Stimulated activated naive B cell treated with anti-CD40 and anti-IgM and Interleukin-4, amounts not matched to agents 10 μg/mL and 1 μg/mL and 100 μg/mL, for 72 hours (primary cell): ENCODE results near the gene NIM1K.
A peak's percentile ranks its signal among the peaks of the same experiment; 100 is the strongest.
"Not testable (repeated sequence)": the region's sequence is repeated elsewhere in the genome, so short reads cannot be mapped to it uniquely, and the experiment has no call there.

Experiments
- ATAC-seq, 2 donors: fragments of 150-1000 bp; cut with Tn5 transposase; replicated peaks; 2 replicates each; pipeline ENCODE4 v1.10.0; 2021; ENCODE audit warnings: moderate library complexity in 1 of 2
- DNase-seq: peaks from one replicate; pipeline ENCODE4 v3.0.0; 2021
- H3K27ac Mint-ChIP-seq: one replicate; pipeline ENCODE4 v1.8.0; 2022; ENCODE audit warnings: mild to moderate bottlenecking, mixed read lengths
- H3K27me3 Mint-ChIP-seq, 2 donors: one replicate each; pipeline ENCODE4 v1.8.0; 2022; ENCODE audit warnings: mixed read lengths in 2 of 2
- H3K36me3 Mint-ChIP-seq, 2 donors: one replicate each; pipeline ENCODE4 v1.8.0; 2022; ENCODE audit warnings: mixed read lengths in 2 of 2, mild to moderate bottlenecking in 1 of 2
- H3K4me1 Mint-ChIP-seq, 2 donors: one replicate each; pipeline ENCODE4 v1.8.0; 2022; ENCODE audit warnings: mixed read lengths in 2 of 2, mild to moderate bottlenecking in 1 of 2
- H3K4me3 Mint-ChIP-seq, 2 donors: one replicate each; pipeline ENCODE4 v1.8.0; 2022; ENCODE audit warnings: mild to moderate bottlenecking in 2 of 2, mixed read lengths in 2 of 2, moderate library complexity in 1 of 2
- H3K9me3 Mint-ChIP-seq, 2 donors: one replicate each; pipeline ENCODE4 v1.8.0; 2022; ENCODE audit warnings: mixed read lengths in 2 of 2, mild to moderate bottlenecking in 1 of 2

NIM1K gene

GRCh38 chr5:43256261-43256966, 64.4 kb downstream of the NIM1K start:
- ATAC-seq (peak; percentile 41 to 61), DNase-seq (no peak)
- H3K36me3 Mint-ChIP-seq, result no peaks in the 10 kb centered on the region
- peaks cover 18 to 20% of the 10 kb centered on the region in 2 donors for H3K27me3 Mint-ChIP-seq
- no peak overlapping the region for H3K27ac Mint-ChIP-seq
- peaks cover 0 to 9% of the 10 kb centered on the region in 2 donors for H3K4me1 Mint-ChIP-seq
- no peak overlapping the region for H3K4me3 Mint-ChIP-seq
- no peaks in the 10 kb centered on the region for H3K9me3 Mint-ChIP-seq

- no peaks in the 10 kb centered on the region for H3K36me3 Mint-ChIP-seq
These were observed 66.1 kb downstream of the NIM1K start for GRCh38 chr5:43258116-43258515.

GRCh38 chr5:43262269-43262668, 70.2 kb downstream of the NIM1K start:
- H3K36me3 Mint-ChIP-seq, H3K9me3 Mint-ChIP-seq, H3K4me1 Mint-ChIP-seq, DNase-seq, H3K4me3 Mint-ChIP-seq, ATAC-seq, H3K27ac Mint-ChIP-seq: not testable (repeated sequence)
- peaks cover 40 to 50% of the 10 kb centered on the region in 2 donors for H3K27me3 Mint-ChIP-seq

More at GRCh38 chr5:43258116-43258515, 66.1 kb downstream of the NIM1K start:
- H3K9me3 Mint-ChIP-seq, result peaks cover 0 to 4% of the 10 kb centered on the region in 2 donors
- no peak overlapping the region for H3K27ac Mint-ChIP-seq
- H3K4me1 Mint-ChIP-seq, result peaks cover 0 to 9% of the 10 kb centered on the region in 2 donors
- peaks cover 29 to 31% of the 10 kb centered on the region in 2 donors for H3K27me3 Mint-ChIP-seq
- H3K4me3 Mint-ChIP-seq, result no peak overlapping the region
- no peak for ATAC-seq
- DNase-seq, result no peak

GRCh38 chr5:43268188-43268820, 76.3 kb downstream of the NIM1K start:
- H3K27me3 Mint-ChIP-seq, result peaks cover 44 to 66% of the 10 kb centered on the region in 2 donors

GRCh38 chr5:43270645-43271044, 78.6 kb downstream of the NIM1K start:
- H3K27me3 Mint-ChIP-seq, result peaks cover 34 to 52% of the 10 kb centered on the region in 2 donors
- peaks cover 11 to 13% of the 10 kb centered on the region in 2 donors for H3K9me3 Mint-ChIP-seq
- peak; percentile 81 to 82 for ATAC-seq

More at GRCh38 chr5:43268188-43268820, 76.3 kb downstream of the NIM1K start:
- no peak overlapping the region for H3K27ac Mint-ChIP-seq
- H3K9me3 Mint-ChIP-seq, result peaks cover 11 to 13% of the 10 kb centered on the region in 2 donors
- ATAC-seq (peak; percentile 65 to 69), DNase-seq (no peak)
- H3K4me3 Mint-ChIP-seq, result no peak overlapping the region
- peaks cover 5 to 6% of the 10 kb centered on the region in 2 donors for H3K36me3 Mint-ChIP-seq
- peaks cover 6 to 11% of the 10 kb centered on the region in 2 donors for H3K4me1 Mint-ChIP-seq

GRCh38 chr5:43273552-43273951, 81.5 kb downstream of the NIM1K start:
- DNase-seq (no peak), ATAC-seq (no peak)
- Mint-ChIP-seq H3K4me3 (no peak overlapping the region), H3K4me1 (peaks cover 2 to 11% of the 10 kb centered on the region in 2 donors), H3K27me3 (peaks cover 30% of the 10 kb centered on the region in 2 donors), H3K9me3 (peaks cover 0 to 7% of the 10 kb centered on the region in 2 donors), H3K36me3 (peaks cover 5 to 8% of the 10 kb centered on the region in 2 donors), H3K27ac (no peak overlapping the region)

More at GRCh38 chr5:43270645-43271044, 78.6 kb downstream of the NIM1K start:
- H3K4me1 Mint-ChIP-seq, result peaks cover 6 to 11% of the 10 kb centered on the region in 2 donors
- DNase-seq, result no peak
- no peak overlapping the region for H3K27ac Mint-ChIP-seq
- peaks cover 5 to 8% of the 10 kb centered on the region in 2 donors for H3K36me3 Mint-ChIP-seq
- H3K4me3 Mint-ChIP-seq, result no peak overlapping the region

- H3K9me3 Mint-ChIP-seq, result peaks cover 0 to 7% of the 10 kb centered on the region in 2 donors
These were observed 82.5 kb downstream of the NIM1K start for GRCh38 chr5:43274435-43275114.

GRCh38 chr5:43275391-43275790, 83.4 kb downstream of the NIM1K start:
- Mint-ChIP-seq H3K27me3 (peaks cover 24 to 30% of the 10 kb centered on the region in 2 donors), H3K4me1 (peaks cover 2 to 6% of the 10 kb centered on the region in 2 donors), H3K4me3 (no peak overlapping the region), H3K9me3 (peaks cover 0 to 2% of the 10 kb centered on the region in 2 donors), H3K27ac (no peak overlapping the region), H3K36me3 (peaks cover 5% of the 10 kb centered on the region in 2 donors)
- DNase-seq (no peak), ATAC-seq (no peak)

More at GRCh38 chr5:43274435-43275114, 82.5 kb downstream of the NIM1K start:
- ATAC-seq (no peak), DNase-seq (no peak)
- Mint-ChIP-seq H3K4me1 (peaks cover 2 to 11% of the 10 kb centered on the region in 2 donors), H3K4me3 (no peak overlapping the region), H3K36me3 (peaks cover 5 to 8% of the 10 kb centered on the region in 2 donors), H3K27me3 (peaks cover 30% of the 10 kb centered on the region in 2 donors), H3K27ac (no peak overlapping the region)

- ATAC-seq (no peak), DNase-seq (no peak)
- Mint-ChIP-seq H3K4me1 (no peaks in the 10 kb centered on the region), H3K9me3 (peaks cover 0 to 2% of the 10 kb centered on the region in 2 donors), H3K27ac (no peak overlapping the region), H3K27me3 (peaks cover 0 to 11% of the 10 kb centered on the region in 2 donors), H3K36me3 (peaks cover 11 to 18% of the 10 kb centered on the region in 2 donors), H3K4me3 (no peak overlapping the region)
These were observed 87.7 kb downstream of the NIM1K start for GRCh38 chr5:43279548-43280274.

GRCh38 chr5:43281840-43282658, 90.0 kb downstream of the NIM1K start:
- no peak overlapping the region for H3K27ac Mint-ChIP-seq
- no peaks in the 10 kb centered on the region for H3K4me1 Mint-ChIP-seq
- no peak for DNase-seq
- H3K36me3 Mint-ChIP-seq, result peaks cover 24 to 33% of the 10 kb centered on the region in 2 donors
- no peak overlapping the region for H3K4me3 Mint-ChIP-seq
- ATAC-seq, result peak in 1 of 2 donors; percentile 38
- peaks cover 0 to 5% of the 10 kb centered on the region in 2 donors for H3K27me3 Mint-ChIP-seq
- H3K9me3 Mint-ChIP-seq, result peaks cover 0 to 2% of the 10 kb centered on the region in 2 donors

GRCh38 chr5:43286623-43287022, 94.6 kb downstream of the NIM1K start:
- ATAC-seq, result peak in 1 of 2 donors; percentile 22

GRCh38 chr5:43287493-43287892, 95.5 kb downstream of the NIM1K start:
- Mint-ChIP-seq H3K9me3 (peaks cover 0 to 2% of the 10 kb centered on the region in 2 donors), H3K27ac (no peak overlapping the region), H3K4me1 (no peaks in the 10 kb centered on the region), H3K36me3 (peaks cover 32 to 62% of the 10 kb centered on the region in 2 donors), H3K4me3 (no peak overlapping the region), H3K27me3 (no peaks in the 10 kb centered on the region)
- DNase-seq (no peak), ATAC-seq (no peak)

More at GRCh38 chr5:43286623-43287022, 94.6 kb downstream of the NIM1K start:
- H3K27me3 Mint-ChIP-seq, result no peaks in the 10 kb centered on the region
- H3K36me3 Mint-ChIP-seq, result peaks cover 35 to 62% of the 10 kb centered on the region in 2 donors
- peaks cover 0 to 2% of the 10 kb centered on the region in 2 donors for H3K9me3 Mint-ChIP-seq
- no peak overlapping the region for H3K4me3 Mint-ChIP-seq
- no peaks in the 10 kb centered on the region for H3K4me1 Mint-ChIP-seq
- DNase-seq, result no peak
- no peak overlapping the region for H3K27ac Mint-ChIP-seq

GRCh38 chr5:43288269-43288831, 96.3 kb downstream of the NIM1K start:
- peaks cover 32 to 62% of the 10 kb centered on the region in 2 donors for H3K36me3 Mint-ChIP-seq
- H3K27ac Mint-ChIP-seq, result no peak overlapping the region

More at GRCh38 chr5:43288269-43288831, 96.3 kb downstream of the NIM1K start:
- H3K4me3 Mint-ChIP-seq, result no peak overlapping the region
- H3K9me3 Mint-ChIP-seq, result peaks cover 0 to 2% of the 10 kb centered on the region in 2 donors
- DNase-seq (no peak), ATAC-seq (no peak)
- H3K27me3 Mint-ChIP-seq, result no peaks in the 10 kb centered on the region
- no peaks in the 10 kb centered on the region for H3K4me1 Mint-ChIP-seq
